Fibroblast of skin of left quadriceps (primary cell): ENCODE data around the gene PRKG1.
"Not testable (repeated sequence)": the region's sequence is repeated elsewhere in the genome, so short reads cannot be mapped to it uniquely, and the experiment has no call there.

Experiments
- DNase-seq, 2 experiments: peaks; one replicate each; pipeline ENCODE4 v3.0.0-alpha.2; 2013; ENCODE audit warnings: low read depth in 2 of 2

The PRKG1 gene

DNA sequence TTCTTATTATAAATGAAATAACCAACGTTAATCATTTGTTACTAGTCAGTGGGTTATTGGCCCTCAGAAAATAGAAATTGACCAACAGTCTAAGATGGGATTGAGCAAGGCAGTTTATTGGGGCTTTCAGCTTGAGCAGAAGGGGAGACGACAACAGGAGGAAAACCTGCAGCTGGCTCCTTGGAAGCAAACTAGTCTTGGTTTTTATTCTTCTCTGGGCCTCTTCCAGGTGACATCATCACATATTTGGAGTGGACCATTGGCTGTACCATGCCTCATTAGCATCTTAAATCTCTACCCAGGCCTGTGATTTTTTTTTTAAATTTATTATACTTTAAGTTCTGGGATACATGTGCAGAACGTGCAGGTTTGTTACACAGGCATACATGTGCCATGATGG is 684.1 kb downstream of the PRKG1 start:
- no peak for DNase-seq

DNA sequence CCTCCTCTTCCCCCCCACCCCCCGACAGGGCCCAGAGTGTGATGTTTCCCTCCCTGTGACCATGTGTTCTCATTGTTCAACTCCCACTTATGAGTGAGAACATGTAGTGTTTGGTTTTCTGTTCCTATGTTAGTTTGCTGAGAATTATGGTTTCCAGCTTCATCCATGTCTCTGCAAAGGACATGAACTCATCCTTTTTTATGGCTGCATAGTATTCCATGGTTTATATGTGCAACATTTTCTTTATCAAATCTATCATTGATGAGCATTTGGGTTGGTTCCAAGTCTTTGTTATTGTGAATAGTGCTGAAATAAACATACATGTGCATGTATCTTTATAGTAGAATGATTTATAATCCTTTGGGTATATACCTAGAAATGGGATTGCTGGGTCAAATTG is 684.6 kb downstream of the PRKG1 start:
- DNase-seq: not testable (repeated sequence)

DNA sequence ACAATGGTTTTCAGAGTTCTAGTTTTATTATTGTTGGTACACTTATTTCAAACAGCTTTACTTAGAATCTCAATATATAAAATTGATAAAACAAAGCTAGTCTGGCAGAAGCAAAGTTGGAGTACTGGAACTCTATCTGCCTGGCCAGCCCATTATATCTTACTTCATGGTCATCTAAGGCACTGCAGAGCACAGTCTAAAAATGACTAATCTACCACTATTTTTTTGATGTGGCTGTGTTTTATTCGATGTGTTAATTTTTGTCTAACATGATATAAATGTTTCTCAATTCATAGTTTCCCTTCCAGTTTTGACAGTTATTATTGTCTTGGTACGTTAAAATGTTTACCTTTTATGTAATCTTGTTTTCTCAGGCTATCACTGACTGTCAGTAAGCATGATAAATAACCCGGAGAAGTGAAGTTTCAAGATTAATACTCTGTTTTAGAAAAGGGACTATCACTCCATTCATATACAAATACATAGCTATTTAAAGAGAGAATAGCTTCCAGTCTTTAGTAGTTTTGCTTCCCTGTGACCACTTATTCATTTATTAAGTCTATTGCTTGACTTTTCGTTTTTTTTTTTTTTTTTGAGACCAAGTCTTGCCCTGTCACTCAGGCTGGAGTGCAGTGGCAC is 685.7 kb downstream of the PRKG1 start:
- no peak for DNase-seq

DNA sequence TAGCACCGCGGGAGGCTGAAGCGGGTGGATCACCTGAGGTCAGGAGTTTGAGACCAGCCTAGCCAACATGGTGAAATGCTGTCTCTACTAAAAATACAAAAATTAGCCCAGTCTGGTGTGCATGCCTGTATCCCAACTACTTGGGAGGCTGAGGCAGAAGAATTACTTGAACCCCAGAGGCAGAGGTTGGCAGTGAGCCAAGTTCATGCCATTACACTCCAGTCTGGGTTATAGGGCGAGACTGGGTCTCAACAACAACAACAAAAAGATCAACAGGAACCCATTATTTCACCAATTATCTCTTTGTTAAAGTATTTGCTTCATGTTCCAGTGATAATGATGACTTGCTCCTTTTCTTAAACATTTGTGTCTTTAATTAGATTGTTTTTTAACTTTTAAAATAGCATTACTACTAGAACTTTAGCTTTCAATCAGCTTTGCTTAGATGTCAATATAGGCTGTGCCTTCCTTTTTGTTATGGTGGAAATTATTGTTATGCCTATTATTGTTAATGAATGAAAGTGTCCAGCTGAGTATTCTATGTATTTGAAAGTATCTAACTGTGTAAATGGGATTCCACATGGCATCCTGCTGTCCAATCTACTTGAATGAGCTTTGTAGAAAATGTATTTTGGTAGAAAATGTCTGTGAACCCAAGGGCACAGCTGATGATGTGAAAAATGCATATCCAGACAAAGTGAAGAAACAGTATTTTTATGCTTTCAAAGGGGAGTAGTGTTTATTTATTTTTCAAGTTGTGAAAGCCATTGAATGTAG is 686.8 kb downstream of the PRKG1 start:
- DNase-seq: no peak

DNA sequence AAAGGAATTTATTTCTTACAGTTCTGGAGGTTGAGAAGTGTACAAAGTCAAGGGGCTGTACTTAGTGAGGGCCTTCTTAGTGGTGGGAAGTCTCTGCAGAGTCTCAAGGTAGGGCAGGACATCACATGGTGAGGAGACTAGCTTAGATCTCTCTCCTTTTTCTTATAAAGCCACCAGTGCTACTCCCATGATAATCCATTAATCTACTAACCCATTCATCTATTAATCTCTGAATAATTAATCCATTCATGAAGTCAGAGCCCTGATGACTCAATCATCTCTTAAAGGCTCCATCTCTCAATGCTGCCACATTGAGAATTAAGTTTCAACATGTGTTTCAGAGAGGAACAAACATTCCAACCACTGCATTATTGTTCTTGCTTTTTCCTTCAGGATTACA is 689.5 kb downstream of the PRKG1 start:
- no peak for DNase-seq

DNA sequence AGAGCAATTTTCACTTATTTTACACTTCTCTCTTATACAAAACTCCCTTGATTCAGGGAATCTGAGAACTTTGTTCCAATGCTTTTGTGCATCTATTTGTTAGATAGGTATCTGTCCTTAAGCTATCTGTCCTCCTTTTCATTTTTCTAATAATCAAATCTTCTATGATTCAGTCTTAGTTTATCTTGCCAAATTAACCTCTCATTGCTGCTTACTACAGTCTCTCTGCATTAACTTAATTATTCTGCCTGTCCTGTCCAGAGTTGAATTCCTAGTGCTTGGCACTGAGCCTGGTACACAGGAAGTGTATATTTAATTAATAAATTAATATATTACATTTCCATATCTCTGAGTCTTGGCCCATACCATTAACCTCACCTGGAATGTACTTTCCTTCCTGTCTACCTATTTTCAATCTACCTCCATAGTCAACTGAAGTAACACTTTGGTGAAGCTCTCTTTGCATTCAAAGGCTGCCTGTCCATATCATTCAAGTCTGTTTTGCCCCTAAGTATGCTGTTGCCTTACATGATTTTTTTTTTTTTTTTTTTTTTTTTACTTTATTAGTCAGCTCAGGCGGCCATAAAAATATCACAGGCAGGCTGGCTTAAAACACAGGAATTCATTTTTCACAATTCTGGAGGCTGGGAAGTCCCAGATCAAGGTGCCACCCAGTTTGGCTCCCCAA is 691.1 kb downstream of the PRKG1 start:
- no peak for DNase-seq

DNA sequence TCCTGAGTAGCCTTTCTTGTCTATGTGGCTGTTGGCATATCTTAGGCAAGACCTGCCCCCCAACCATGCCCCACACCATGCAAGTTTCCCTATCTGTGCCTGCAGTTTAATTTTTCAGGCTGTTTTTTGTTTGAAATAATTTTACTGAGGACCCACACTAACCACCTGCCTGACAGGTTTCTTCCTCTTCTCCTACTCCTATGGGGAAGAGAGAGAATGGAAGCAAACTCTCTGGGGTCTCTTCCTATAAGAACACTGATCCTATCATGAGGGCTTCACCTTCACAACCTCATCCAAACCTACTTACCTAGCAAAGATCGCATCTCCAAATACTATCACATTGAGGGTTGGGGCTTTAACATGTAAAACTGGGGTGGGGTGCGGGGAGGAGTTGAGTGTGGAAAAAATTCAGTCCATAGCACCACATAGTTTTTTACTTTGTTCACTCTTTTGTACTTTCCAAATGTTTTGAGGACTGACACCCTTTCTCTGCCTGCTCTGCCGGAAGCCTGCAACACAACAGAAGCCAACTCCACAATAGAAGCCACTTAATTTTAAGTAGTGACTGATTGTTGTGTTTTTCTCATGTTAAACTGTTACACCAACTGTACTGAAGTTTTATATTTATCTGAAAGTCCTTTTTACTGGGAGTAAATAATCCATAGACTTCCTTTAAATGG is 692.3 kb downstream of the PRKG1 start:
- no peak for DNase-seq

DNA sequence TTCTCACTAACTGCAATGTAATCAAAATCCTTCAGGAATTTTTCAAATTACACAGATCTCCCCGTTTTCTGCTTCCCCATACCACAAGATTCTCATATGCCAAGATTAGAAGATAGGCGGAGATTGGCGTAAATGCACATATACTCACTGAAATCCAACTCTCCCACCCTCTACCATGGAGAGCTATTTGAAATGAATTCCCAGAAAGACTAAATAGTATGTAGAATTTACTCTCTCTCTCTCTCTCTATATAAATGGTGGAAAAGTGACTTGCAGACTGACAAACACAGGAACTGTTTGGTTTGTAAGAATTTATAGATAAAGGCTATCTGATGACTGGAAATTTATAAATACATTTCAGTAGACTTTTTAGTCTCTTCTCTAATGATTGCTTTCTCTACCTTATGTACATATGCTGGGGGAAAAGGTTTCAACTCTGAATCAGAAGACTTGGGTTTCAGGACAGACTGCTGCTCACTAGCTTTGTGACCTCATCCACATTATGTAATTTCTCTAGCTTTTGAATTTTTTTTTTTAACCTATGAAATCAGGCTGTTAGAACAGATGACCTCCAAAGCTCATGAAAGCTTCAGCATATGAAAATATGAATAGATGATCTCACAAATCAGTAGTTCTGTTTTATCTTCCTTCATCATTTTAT is 692.9 kb downstream of the PRKG1 start:
- no peak for DNase-seq

DNA sequence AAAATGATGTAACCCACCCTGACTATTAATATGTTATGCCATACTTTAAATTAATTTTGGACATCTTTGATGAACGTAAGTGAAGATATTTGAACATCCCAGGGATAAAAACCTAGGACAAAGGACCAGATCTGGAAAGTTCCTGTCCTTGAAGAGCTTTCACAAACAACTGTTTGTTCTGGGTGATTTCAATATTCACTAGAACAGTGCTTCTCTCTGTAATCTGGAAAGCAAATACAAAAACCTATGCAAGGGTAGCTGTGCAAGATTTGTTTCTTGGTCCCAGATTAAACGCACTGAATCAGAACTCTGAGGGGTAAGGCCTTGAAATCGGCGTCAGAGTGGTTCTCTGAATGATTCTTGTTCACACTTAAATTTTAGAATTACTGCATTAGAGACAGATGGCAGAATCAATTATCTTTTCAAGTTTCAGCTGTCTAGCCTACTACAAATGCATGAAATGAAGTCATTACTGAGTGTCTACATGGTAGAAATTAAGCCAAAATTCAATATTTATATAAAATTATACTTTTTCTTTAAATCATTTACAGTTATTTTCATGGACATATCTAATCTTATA is 694.7 kb downstream of the PRKG1 start:
- no peak for DNase-seq

DNA sequence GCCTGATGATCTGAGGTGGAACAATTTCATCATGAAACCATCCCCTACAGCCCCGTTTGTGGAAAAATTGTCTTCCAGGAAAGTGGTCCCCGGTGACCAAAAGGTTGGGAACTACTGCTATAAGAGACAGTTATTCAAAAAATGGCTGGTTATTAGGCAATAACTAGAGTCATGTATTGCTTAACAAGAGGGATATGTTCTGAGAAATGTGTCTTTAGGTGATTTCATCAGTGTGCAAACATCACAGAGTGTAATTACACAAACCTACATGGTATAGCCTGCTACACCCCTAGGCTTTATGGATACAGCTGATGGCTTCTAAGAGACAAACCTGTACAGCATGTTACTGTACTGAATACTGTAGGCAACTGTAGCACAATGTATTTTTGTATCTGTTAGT is 696.4 kb downstream of the PRKG1 start:
- DNase-seq: peak; percentile 41 to 43

DNA sequence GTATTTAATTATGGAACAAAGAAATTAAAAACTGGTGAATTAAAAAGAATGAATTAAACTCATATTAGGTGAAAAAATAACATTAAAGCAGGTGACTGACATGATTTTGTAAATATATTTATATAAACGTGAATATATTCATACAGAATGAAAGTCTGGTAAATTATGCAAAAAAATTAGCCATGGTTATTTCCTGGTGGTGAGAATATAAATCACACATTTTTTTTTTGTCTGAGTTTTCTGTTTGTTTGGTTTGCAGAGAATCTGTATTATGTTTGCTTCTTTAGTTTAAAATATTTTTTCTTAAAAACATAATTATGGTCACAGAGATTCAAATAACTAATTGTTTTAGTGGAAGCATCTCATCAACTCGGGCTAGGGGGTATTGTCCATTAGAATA is 698.1 kb downstream of the PRKG1 start:
- DNase-seq: no peak

DNA sequence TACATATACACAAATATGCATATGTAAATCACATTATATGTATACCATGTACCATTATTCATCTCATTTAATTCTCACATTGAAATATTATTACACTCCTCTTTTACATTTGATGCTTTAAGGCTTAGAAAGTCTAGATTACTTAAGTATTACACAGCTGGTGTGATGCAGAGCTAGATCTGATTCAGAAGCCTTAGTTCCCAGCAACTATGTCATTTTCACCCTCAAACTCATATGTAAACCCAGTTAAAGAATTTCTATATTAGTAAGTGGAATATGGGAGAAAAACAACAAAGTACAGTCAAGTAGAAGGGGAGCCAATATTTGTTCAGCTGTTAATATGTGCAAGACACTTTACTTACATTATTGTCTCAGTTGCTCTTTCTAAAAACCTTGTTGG is 699.4 kb downstream of the PRKG1 start:
- no peak for DNase-seq

DNA sequence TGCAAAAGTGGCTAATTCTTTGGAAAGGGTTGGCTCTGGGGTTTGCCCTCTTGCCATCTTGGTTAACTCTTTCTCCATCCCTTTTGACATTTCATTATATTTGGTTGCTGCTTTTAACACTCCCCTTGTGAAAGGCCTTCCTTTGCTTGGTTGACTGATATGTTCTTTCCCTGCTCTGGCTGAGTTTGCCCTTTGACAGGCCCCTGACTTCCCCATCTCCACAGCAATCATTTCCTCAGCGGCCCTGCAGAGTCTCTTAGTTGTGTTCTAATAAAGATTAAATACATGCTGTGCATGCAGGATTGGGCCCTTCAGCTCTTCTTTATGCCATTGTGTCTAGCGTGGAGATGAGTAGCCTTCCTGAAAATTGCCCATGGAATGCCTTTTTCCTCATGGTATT is 709.7 kb downstream of the PRKG1 start:
- DNase-seq: no peak

DNA sequence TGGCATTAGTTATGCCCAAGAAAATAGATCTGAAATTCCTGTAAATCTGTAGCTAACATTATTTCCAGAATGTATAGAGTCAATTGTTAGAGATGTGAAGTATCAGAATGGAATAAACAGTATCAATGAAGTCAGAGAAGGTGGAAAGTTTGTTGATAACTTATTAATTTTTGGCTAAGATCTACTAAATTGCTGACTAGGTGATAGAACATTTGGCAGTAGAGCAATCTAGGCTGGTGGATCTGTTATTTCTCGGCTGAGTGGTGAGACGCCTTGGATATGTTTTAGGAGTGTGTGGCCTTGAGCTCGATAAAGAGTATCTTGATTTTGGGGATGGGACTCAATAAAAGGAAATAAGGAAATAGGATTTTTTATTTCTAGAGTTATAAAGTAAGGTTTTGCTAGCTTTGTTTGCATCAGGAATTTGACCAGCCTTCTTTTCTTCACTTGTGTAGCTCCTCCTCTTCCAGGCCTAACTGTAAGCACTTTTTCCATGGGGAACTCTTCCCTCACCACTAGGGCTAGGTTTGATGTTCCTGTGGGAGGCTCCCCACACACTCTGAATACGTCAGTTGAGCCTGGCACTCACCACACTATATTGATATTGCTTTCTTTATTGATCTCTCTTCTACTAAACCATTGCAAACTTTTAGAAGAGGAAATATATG is 711.9 kb downstream of the PRKG1 start:
- no peak for DNase-seq

DNA sequence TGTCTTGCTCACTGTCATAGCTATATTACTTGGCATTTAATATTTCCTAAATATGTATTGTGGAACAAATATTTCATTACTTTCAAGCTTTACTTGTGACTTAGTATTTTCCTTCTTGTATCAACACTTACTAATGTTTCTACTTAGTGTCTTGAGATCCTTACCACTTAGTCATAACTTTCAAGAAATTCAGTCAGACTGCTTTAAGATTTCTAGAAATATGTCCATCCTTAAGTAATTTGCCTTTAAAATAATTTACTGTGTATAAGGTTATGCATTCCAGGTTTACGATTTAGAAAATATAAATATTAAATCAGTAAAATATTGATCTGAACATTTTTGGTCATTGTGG is 712.4 kb downstream of the PRKG1 start:
- DNase-seq: no peak

DNA sequence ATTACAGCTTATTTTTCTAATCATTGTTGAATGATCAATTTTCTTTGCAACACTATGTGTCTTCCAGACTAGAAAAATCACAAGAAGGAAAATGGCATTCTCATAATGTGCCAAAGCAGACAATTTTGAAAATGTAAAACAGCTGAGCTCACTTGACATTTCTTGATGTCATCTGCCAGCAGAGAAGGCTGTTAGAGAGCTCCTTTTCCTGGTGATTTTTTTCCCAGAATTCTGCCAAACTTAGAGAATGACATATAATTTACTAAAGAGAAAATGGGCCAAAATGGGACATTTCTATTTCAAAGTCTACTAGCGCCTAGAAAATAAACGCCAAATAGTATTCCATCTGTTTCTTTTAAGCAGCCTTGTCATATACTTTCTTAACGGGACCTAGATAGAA is 714.0 kb downstream of the PRKG1 start:
- DNase-seq: no peak

DNA sequence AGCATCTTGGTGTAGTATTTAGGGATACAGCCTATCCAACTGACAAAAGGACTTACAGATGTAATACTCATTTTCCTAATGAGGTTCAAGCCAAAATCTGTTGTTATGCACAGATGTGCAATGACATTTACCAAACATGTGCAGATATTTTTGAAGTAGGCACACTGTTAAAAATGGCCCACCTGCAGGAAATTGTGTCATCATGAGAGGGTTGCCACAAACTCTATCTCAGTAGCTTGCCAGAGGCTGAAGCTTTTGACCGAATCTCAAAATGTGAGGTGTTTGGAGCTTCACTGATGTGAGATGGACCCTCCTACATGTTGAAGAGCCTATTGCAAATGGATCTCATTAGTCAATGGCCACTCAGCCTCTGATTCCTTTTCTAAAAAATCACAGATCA is 714.8 kb downstream of the PRKG1 start:
- no peak for DNase-seq

DNA sequence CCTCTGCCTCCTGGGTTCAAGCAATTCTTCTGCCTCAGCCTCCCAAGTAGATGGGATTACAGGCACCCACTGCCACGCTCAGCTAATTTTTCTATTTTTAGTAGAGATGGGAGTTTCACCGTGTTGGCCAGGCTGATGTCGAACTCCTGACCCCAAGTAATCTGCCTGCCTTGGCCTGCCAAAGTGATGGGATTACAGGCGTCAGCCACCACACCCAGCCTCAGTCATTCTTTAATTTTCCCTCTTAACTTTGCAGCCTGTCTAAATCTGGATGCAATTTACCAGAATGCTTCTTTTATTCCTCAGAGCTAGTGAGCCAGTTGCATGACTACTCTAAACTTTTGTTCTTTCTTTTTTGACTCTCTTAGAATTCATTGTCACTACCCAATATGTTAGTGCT is 715.6 kb downstream of the PRKG1 start:
- no peak for DNase-seq

DNA sequence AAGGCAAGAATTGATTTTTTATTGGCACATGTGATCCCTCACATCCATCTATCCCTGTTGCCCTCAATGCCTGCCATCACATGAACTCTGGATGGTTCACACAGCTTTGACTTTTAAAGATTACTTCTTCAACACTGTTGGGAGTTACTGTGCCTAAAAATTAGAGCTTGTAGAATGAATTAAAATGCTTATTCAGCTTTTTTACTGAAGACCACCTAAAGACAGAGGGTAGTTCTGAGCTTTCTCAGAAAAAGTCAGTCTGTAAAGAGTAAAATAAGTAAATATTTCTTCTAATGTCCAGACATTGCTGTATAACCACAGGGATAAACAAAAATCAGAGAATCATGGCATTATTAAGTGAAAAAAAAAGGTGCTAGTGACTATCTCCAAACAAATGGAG is 718.4 kb downstream of the PRKG1 start:
- no peak for DNase-seq

DNA sequence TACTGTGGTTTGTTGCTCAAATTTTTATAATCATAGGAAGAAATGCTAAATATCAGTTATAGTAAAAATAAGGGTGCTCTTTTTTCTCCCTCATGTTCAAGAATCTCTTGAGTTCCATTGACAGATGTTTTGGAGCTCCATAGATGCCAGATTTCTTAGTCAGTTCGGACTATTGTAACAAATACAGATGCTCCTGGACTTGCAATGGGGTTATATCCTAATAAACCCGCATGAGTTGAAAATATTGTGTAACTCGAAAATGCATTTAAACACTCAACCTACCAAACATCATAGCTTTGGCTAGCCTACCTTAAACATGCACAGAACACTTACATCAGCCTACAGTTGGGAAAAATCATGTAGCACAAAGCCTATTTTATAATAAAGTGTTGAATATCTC is 725.8 kb downstream of the PRKG1 start:
- DNase-seq: no peak

DNA sequence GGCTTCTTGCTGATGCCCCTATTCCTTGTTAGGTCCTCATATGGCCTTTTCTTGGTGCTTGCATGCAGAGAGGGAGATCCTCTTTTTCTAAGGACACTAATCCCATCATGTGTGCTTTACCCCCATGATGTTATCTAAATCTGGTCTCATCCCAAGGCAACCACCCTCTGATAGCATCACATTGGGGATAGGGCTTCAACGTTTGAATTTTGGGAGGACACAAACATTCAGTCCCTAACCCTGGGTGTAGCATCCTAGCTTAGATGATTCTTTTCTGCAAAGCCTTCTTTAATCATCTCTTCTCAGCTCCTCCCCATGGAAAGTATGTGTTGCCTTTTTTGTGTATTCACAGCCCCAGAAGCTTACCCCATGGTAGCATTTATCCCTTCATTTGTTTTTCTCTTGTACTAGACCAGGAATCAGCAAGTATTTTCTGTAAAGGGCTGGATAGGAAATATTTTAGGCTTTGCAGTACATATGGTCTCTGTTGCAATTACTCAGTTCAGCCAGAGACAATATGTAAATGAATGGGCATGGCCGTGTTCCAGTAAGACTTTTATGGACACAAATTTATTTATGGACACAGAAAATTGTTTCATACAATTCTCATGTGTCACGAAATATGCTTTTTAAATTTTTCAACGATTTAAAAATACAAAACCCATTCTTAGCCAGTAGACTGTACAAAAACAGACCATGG is 726.6 kb downstream of the PRKG1 start:
- DNase-seq: no peak
